Measurements from ENCODE around the gene GPR148.

DNA sequence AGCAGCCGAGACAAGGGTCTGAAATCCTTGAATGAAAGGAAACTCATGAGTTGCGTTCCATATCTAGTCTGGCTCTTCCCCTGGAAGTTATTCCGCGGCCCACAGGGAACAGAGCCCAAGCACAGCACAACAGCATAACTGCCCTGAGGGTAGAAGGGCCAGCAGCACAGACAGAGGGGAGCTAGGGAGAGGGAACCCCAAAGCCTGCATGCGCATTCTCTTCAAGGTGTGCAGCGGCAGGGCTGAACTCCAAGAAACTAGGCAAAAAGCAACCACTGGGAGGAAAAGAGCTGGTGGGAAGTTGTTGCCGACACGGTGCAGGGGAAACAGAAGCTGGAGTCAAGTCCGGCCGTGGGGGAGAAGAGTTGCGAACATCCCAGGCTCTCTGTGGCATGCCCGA is 11.8 kb downstream of the GPR148 start:
- TF ChIP-seq, protein P1, sequence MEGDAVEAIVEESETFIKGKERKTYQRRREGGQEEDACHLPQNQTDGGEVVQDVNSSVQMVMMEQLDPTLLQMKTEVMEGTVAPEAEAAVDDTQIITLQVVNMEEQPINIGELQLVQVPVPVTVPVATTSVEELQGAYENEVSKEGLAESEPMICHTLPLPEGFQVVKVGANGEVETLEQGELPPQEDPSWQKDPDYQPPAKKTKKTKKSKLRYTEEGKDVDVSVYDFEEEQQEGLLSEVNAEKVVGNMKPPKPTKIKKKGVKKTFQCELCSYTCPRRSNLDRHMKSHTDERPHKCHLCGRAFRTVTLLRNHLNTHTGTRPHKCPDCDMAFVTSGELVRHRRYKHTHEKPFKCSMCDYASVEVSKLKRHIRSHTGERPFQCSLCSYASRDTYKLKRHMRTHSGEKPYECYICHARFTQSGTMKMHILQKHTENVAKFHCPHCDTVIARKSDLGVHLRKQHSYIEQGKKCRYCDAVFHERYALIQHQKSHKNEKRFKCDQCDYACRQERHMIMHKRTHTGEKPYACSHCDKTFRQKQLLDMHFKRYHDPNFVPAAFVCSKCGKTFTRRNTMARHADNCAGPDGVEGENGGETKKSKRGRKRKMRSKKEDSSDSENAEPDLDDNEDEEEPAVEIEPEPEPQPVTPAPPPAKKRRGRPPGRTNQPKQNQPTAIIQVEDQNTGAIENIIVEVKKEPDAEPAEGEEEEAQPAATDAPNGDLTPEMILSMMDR (IDR thresholded peaks at IDR 0.05) = no peak
- TF ChIP-seq, protein P2, sequence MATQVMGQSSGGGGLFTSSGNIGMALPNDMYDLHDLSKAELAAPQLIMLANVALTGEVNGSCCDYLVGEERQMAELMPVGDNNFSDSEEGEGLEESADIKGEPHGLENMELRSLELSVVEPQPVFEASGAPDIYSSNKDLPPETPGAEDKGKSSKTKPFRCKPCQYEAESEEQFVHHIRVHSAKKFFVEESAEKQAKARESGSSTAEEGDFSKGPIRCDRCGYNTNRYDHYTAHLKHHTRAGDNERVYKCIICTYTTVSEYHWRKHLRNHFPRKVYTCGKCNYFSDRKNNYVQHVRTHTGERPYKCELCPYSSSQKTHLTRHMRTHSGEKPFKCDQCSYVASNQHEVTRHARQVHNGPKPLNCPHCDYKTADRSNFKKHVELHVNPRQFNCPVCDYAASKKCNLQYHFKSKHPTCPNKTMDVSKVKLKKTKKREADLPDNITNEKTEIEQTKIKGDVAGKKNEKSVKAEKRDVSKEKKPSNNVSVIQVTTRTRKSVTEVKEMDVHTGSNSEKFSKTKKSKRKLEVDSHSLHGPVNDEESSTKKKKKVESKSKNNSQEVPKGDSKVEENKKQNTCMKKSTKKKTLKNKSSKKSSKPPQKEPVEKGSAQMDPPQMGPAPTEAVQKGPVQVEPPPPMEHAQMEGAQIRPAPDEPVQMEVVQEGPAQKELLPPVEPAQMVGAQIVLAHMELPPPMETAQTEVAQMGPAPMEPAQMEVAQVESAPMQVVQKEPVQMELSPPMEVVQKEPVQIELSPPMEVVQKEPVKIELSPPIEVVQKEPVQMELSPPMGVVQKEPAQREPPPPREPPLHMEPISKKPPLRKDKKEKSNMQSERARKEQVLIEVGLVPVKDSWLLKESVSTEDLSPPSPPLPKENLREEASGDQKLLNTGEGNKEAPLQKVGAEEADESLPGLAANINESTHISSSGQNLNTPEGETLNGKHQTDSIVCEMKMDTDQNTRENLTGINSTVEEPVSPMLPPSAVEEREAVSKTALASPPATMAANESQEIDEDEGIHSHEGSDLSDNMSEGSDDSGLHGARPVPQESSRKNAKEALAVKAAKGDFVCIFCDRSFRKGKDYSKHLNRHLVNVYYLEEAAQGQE (IDR thresholded peaks at IDR 0.05) = no peak
- no peak for TF ChIP-seq RCOR1 (IDR thresholded peaks at IDR 0.05; ENCODE audit: low read depth, low read length)
- no peak for TF ChIP-seq POLR2A (IDR thresholded peaks at IDR 0.05; ENCODE audit: low read length)
- TF ChIP-seq EP300 (IDR thresholded peaks at IDR 0.05) = no peak
- no peak for TF ChIP-seq MYC (IDR thresholded peaks at IDR 0.05; ENCODE audit: borderline replicate concordance, low read length)
